Naive thymus-derived CD4-positive, alpha-beta T cell (primary cell): Measurements from ENCODE around the gene MRGPRD. TPM values are rescaled to one million over a fixed set of nuclear protein-coding genes. Genes with fewer than 3 reads are reported as not detected.

ENCODE experiments used
- ATAC-seq: fragments of 150-1000 bp; cut with Tn5 transposase; 2 replicates; pipeline ENCODE4 v1.10.0; 2021; ENCODE audit warnings: mild to moderate bottlenecking, moderate library complexity
- CTCF ChIA-PET: fragments of 350-600 bp; sonication (Branson Sonifier 250); formaldehyde crosslinking; loops from one replicate; lab custom pipeline; 2021; ENCODE audit warnings: antibody characterized with exemption; lab: Charles Lee
- POLR2A ChIA-PET: fragments of 350-600 bp; sonication (Branson Sonifier 250); formaldehyde crosslinking; loops from one replicate; lab custom pipeline; 2021; ENCODE audit warnings: antibody characterized with exemption, inconsistent platforms; lab: Charles Lee
- DNase-seq, 9 donors: peaks; one replicate each; pipeline versions ENCODE4 v3.0.0 to v3.0.0-alpha.2; 2020 to 2022; ENCODE audit warnings: mixed read lengths in 1 of 9
- H3K27ac ChIP-seq: one replicate; pipeline ENCODE4 v1.7.0; 2013; ENCODE audit warnings: mild to moderate bottlenecking, low read depth, low read length, moderate library complexity
- H3K27me3 ChIP-seq, 2 donors: one replicate each; pipeline ENCODE4 v1.7.0; 2013; ENCODE audit warnings: low read length in 2 of 2, mild to moderate bottlenecking in 2 of 2, moderate library complexity in 2 of 2; ENCODE audit not compliant: control insufficient read depth in 2 of 2, insufficient read depth in 2 of 2
- H3K36me3 ChIP-seq, 3 experiments: 1 replicate in 2 of 3; 2 replicates in 1 of 3; pipeline ENCODE4 v1.7.0; 2013; ENCODE audit warnings: low read length in 3 of 3, mild to moderate bottlenecking in 3 of 3, moderate library complexity in 1 of 3; ENCODE audit not compliant: insufficient read depth in 3 of 3, control insufficient read depth in 2 of 3
- H3K4me1 ChIP-seq, 2 donors: one replicate each; pipeline ENCODE4 v1.7.0; 2013; ENCODE audit warnings: low read length in 2 of 2, mild to moderate bottlenecking in 2 of 2, moderate library complexity in 1 of 2; ENCODE audit not compliant: control insufficient read depth in 2 of 2, insufficient read depth in 2 of 2
- H3K4me3 ChIP-seq: 2 replicates; pipeline ENCODE4 v1.7.0; 2013; ENCODE audit warnings: mild to moderate bottlenecking, low read length
- H3K9me3 ChIP-seq, 3 experiments: 1 replicate in 2 of 3; 2 replicates in 1 of 3; pipeline ENCODE4 v1.7.0; 2013; ENCODE audit warnings: low read length in 3 of 3; ENCODE audit not compliant: control insufficient read depth in 2 of 3
- H3K27ac Mint-ChIP-seq, 9 donors: one replicate each; pipeline ENCODE4 v1.8.0; 2020 to 2022; ENCODE audit warnings: mixed read lengths in 9 of 9, mild to moderate bottlenecking in 8 of 9, moderate library complexity in 5 of 9, inconsistent platforms in 2 of 9
- H3K27me3 Mint-ChIP-seq, 5 donors: one replicate each; pipeline ENCODE4 v1.8.0; 2021 to 2022; ENCODE audit warnings: mixed read lengths in 5 of 5, mild to moderate bottlenecking in 1 of 5
- H3K36me3 Mint-ChIP-seq, 5 donors: one replicate each; pipeline ENCODE4 v1.8.0; 2020 to 2022; ENCODE audit warnings: mixed read lengths in 5 of 5, mild to moderate bottlenecking in 3 of 5, inconsistent platforms in 1 of 5
- H3K4me1 Mint-ChIP-seq, 7 donors: one replicate each; pipeline ENCODE4 v1.8.0; 2020 to 2022; ENCODE audit warnings: mixed read lengths in 7 of 7, mild to moderate bottlenecking in 3 of 7, inconsistent platforms in 1 of 7
- H3K4me3 Mint-ChIP-seq, 10 donors: one replicate each; pipeline ENCODE4 v1.8.0; 2020 to 2022; ENCODE audit warnings: mild to moderate bottlenecking in 10 of 10, mixed read lengths in 10 of 10, moderate library complexity in 6 of 10, inconsistent platforms in 2 of 10
- H3K9me3 Mint-ChIP-seq, 11 donors: one replicate each; pipeline ENCODE4 v1.8.0; 2020 to 2022; ENCODE audit warnings: mixed read lengths in 11 of 11, mild to moderate bottlenecking in 4 of 11, inconsistent platforms in 1 of 11, moderate library complexity in 1 of 11
- intact Hi-C, 2 donors: fragments of 100-400 bp; cut with micrococcal nuclease; formaldehyde crosslinking; loops; one replicate each; pipeline ENCODE4 v1.15.1; 2023
- polyA plus RNA-seq, 2 donors: library from polyadenylated mRNA; unstranded; fragments of 300-500 nt; fragmentation: Illumina TruSeq; gene quantifications; one replicate each; pipeline ENCODE4 v1.2.3, GENCODE V29; 2021
- total RNA-seq, 6 experiments: library from RNA in 5 of 6; stranded (reverse) in 5 of 6; gene quantifications; 1 replicate in 5 of 6; 2 replicates in 1 of 6; pipeline ENCODE4 v1.2.3 and lab custom pipeline; 2021 to 2026

The MRGPRD gene
- total and polyA plus RNA-seq, 7 experiments from 2014 or later, result 0.25 TPM; not detected in 6

GRCh38 chr11:68933605-68934320, 47.0 kb downstream of the MRGPRD start:
- Histone ChIP-seq H3K27ac (no peak overlapping the region), H3K4me1 (no peaks in the 10 kb centered on the region), H3K4me3 (no peak overlapping the region), H3K27me3 (no peaks in the 10 kb centered on the region), H3K36me3 (peaks cover 0 to 95% (median 5%) of the 10 kb centered on the region in 3 experiments), H3K9me3 (no peaks in the 10 kb centered on the region)
- H3K36me3 Mint-ChIP-seq, result peaks cover 6 to 40% (median 10%) of the 10 kb centered on the region in 5 donors
- peak overlapping the region in 1 of 10 donors; percentile 41 for H3K4me3 Mint-ChIP-seq
- peaks cover 0 to 3% (median 0%) of the 10 kb centered on the region in 7 donors for H3K4me1 Mint-ChIP-seq
- no peaks in the 10 kb centered on the region for H3K9me3 Mint-ChIP-seq
- DNase-seq, result no peak
- intact Hi-C loops, result no loop called here
- no peaks in the 10 kb centered on the region for H3K27me3 Mint-ChIP-seq
- ATAC-seq, result no peak
- H3K27ac Mint-ChIP-seq, result no peak overlapping the region
- POLR2A ChIA-PET, result no interaction called here
- CTCF ChIA-PET, result interaction anchor here (0.6 kb wide), 1 partner anchor 100 kb away, joined by 3 read pairs; no protein-coding TSS in a partner anchor

GRCh38 chr11:68932933-68933577, 47.7 kb downstream of the MRGPRD start:
- intact Hi-C loops, result no loop called here
- H3K4me1 ChIP-seq, result no peaks in the 10 kb centered on the region
- Mint-ChIP-seq H3K4me3 (no peak overlapping the region), H3K9me3 (no peaks in the 10 kb centered on the region), H3K4me1 (peaks cover 0 to 3% (median 0%) of the 10 kb centered on the region in 7 donors), H3K27me3 (no peaks in the 10 kb centered on the region), H3K27ac (no peak overlapping the region), H3K36me3 (peaks cover 10 to 39% (median 12%) of the 10 kb centered on the region in 5 donors)
- H3K9me3 ChIP-seq, result no peaks in the 10 kb centered on the region
- ChIA-PET CTCF (interaction anchor here (0.6 kb wide), 1 partner anchor 101 kb away, joined by 3 read pairs; no protein-coding TSS in a partner anchor), POLR2A (no interaction called here)
- ATAC-seq (no peak), DNase-seq (no peak)
- H3K27ac ChIP-seq, result no peak overlapping the region
- no peak overlapping the region for H3K4me3 ChIP-seq
- H3K27me3 ChIP-seq, result no peaks in the 10 kb centered on the region
- H3K36me3 ChIP-seq, result peaks cover 5 to 95% (median 6%) of the 10 kb centered on the region in 3 experiments

DNA sequence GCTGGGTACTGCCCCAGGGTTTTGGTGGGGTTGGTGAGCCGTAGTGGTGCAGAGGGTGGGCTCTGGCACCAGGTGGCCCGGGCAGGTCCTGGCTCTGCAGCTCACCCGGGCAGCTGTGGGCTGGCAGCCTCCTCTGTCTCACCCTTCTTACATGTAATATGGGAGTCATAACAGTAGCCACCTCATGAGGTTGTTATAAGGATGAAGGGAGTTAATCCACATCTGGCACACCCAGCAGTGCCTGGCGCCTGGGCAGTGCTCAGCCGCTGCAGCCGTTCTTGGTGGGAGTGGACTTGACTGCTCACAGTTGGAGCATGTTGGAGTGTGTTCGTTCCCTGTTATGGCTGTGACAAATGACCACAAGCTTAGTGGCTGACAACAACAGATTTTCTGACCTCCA, 48.4 kb downstream of the MRGPRD start:
- H3K27ac Mint-ChIP-seq, result no peak overlapping the region
- no peak for DNase-seq
- H3K36me3 Mint-ChIP-seq, result peaks cover 11 to 42% (median 17%) of the 10 kb centered on the region in 5 donors
- H3K4me1 ChIP-seq, result no peaks in the 10 kb centered on the region
- peaks cover 0 to under 1% (median 0%) of the 10 kb centered on the region in 11 donors for H3K9me3 Mint-ChIP-seq
- H3K27me3 Mint-ChIP-seq, result no peaks in the 10 kb centered on the region
- intact Hi-C loops, result no loop called here
- CTCF ChIA-PET, result no interaction called here
- H3K4me3 Mint-ChIP-seq, result no peak overlapping the region
- H3K27me3 ChIP-seq, result no peaks in the 10 kb centered on the region
- peaks cover 5 to 95% (median 7%) of the 10 kb centered on the region in 3 experiments for H3K36me3 ChIP-seq
- POLR2A ChIA-PET, result interaction anchor here (0.6 kb wide), 1 partner anchor 31 kb away, joined by 5 read pairs; no protein-coding TSS in a partner anchor
- no peak for ATAC-seq
- H3K4me3 ChIP-seq, result no peak overlapping the region
- no peaks in the 10 kb centered on the region for H3K9me3 ChIP-seq
- H3K27ac ChIP-seq, result no peak overlapping the region
- H3K4me1 Mint-ChIP-seq, result peaks cover 0 to 3% (median 0%) of the 10 kb centered on the region in 7 donors

DNA sequence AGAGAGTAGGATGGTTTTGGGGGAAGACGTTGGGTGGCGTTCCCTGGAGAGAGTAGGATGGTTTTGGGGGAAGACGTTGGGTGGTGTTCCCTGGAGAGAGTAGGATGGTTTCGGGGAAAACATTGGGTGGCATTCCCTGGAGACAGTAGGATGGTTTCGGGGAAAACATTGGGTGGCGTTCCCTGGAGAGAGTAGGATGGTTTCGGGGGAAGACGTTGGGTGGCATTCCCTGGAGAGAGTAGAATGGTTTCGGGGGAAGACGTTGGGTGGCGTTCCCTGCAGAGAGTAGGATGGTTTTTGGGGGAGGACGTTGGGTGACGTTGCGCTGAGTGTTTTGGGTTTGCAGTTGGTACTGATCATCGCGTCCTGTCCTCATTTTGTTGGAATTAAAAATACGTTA, 48.9 kb downstream of the MRGPRD start:
- no peak overlapping the region for H3K4me3 ChIP-seq
- peaks cover 7 to 95% (median 10%) of the 10 kb centered on the region in 3 experiments for H3K36me3 ChIP-seq
- Mint-ChIP-seq H3K4me1 (peaks cover 0 to 3% (median 0%) of the 10 kb centered on the region in 7 donors), H3K4me3 (no peak overlapping the region), H3K27ac (no peak overlapping the region), H3K9me3 (peaks cover 0 to 5% (median 0%) of the 10 kb centered on the region in 11 donors), H3K27me3 (no peaks in the 10 kb centered on the region), H3K36me3 (peaks cover 15 to 42% (median 22%) of the 10 kb centered on the region in 5 donors)
- H3K4me1 ChIP-seq, result no peaks in the 10 kb centered on the region
- ATAC-seq (no peak), DNase-seq (no peak)
- intact Hi-C loops, result no loop called here
- CTCF ChIA-PET, result no interaction called here
- H3K9me3 ChIP-seq, result no peaks in the 10 kb centered on the region
- H3K27ac ChIP-seq, result no peak overlapping the region
- no peaks in the 10 kb centered on the region for H3K27me3 ChIP-seq
- POLR2A ChIA-PET, result interaction anchor here (0.6 kb wide), 1 partner anchor 32 kb away, joined by 5 read pairs; no protein-coding TSS in a partner anchor

DNA sequence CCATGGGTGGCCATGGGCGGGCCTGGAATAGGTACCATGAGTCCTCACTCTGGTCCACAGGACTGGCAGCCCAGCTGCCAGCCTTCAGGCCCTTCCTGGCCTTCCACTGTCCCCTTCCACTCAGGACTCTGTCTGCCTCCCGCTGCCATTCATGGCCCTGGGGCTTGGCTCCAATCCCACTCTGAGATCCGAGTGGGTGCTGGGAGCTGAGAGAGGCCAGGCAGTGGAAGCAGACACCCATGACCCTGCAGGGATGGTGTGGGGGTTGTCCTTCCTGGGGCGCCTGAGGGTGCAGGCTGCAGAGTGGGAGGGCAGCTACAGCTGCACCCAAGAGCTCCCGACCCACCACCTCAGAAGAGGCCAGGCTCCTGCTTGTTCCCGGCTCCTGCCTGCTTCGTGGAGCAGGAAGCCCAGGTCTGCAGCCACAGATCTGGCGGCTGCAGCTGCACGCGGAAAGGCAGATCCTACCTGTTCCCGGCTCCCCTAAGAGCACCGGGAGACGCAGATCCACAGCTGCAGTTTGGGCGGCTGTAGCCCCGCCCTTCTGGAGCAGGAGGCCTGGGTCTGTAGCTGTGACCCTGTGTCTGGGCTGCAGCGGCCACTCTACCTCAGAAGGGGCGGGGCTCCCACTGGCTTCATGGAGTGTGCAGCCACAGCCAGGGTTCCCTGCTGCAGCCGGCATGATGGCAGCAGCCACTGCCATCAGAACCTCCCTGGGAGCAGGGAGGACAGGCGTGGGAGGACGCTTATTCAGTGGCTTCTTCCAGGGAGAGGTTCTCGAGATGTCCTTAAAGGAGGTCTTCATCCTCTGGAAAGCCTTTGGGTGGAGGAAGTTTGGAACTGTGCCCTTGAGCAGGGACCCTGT, 49.6 kb downstream of the MRGPRD start:
- no peaks in the 10 kb centered on the region for H3K4me1 ChIP-seq
- H3K9me3 Mint-ChIP-seq, result peaks cover 0 to 12% (median 2%) of the 10 kb centered on the region in 11 donors
- peaks cover 7 to 95% (median 11%) of the 10 kb centered on the region in 3 experiments for H3K36me3 ChIP-seq
- no peaks in the 10 kb centered on the region for H3K9me3 ChIP-seq
- H3K27me3 Mint-ChIP-seq, result no peaks in the 10 kb centered on the region
- no peaks in the 10 kb centered on the region for H3K27me3 ChIP-seq
- H3K27ac ChIP-seq, result no peak overlapping the region
- ChIA-PET POLR2A (no interaction called here), CTCF (no interaction called here)
- H3K4me3 ChIP-seq, result no peak overlapping the region
- intact Hi-C loops, result no loop called here
- ATAC-seq (no peak), DNase-seq (no peak)
- H3K4me3 Mint-ChIP-seq, result no peak overlapping the region
- peaks cover 0 to 3% (median 0%) of the 10 kb centered on the region in 7 donors for H3K4me1 Mint-ChIP-seq
- no peak overlapping the region for H3K27ac Mint-ChIP-seq
- peaks cover 15 to 44% (median 28%) of the 10 kb centered on the region in 5 donors for H3K36me3 Mint-ChIP-seq
